GM19438 (cell line): ENCODE results near the gene TMEM120B.

Experiments used
- ATAC-seq: cut with Tn5 transposase; IDR thresholded peaks from one replicate; pipeline ENCODE4 v1.9.1; 2021; ENCODE audit warnings: low read depth; ENCODE audit not compliant: unreplicated experiment

TMEM120B gene

GRCh38 chr12:121829250-121829918, 116.8 kb downstream of the TMEM120B start:
- ATAC-seq = no peak

- ATAC-seq = no peak
These were observed 117.6 kb downstream of the TMEM120B start for GRCh38 chr12:121830134-121830533.

- no peak for ATAC-seq
These were observed 118.2 kb downstream of the TMEM120B start for GRCh38 chr12:121830588-121831265.
